NB4 (cell line): ENCODE data around the gene ST8SIA6.

ENCODE experiments used
- MYC ChIP-seq: IDR thresholded peaks from 2 replicates; pipeline ENCODE4 v1.6.1; 2011; ENCODE audit warnings: low read depth, low read length
- POLR2A ChIP-seq: IDR thresholded peaks from 2 replicates; pipeline ENCODE4 v1.6.1; 2011; ENCODE audit warnings: mild to moderate bottlenecking; ENCODE audit not compliant: insufficient read length; ENCODE audit errors: extremely low read depth
- TF ChIP-seq, protein P1 (sequence below): IDR thresholded peaks from one replicate; pipeline ENCODE4 v1.5.1; 2012; ENCODE audit warnings: low read depth, low read length
- TF ChIP-seq, protein P2 (sequence below): IDR thresholded peaks from 2 replicates; pipeline ENCODE4 v1.6.1; 2011; ENCODE audit warnings: low read depth, low read length

GRCh38 chr10:17412323-17412722, 42.1 kb downstream of the ST8SIA6 start:
- TF ChIP-seq, protein P1, sequence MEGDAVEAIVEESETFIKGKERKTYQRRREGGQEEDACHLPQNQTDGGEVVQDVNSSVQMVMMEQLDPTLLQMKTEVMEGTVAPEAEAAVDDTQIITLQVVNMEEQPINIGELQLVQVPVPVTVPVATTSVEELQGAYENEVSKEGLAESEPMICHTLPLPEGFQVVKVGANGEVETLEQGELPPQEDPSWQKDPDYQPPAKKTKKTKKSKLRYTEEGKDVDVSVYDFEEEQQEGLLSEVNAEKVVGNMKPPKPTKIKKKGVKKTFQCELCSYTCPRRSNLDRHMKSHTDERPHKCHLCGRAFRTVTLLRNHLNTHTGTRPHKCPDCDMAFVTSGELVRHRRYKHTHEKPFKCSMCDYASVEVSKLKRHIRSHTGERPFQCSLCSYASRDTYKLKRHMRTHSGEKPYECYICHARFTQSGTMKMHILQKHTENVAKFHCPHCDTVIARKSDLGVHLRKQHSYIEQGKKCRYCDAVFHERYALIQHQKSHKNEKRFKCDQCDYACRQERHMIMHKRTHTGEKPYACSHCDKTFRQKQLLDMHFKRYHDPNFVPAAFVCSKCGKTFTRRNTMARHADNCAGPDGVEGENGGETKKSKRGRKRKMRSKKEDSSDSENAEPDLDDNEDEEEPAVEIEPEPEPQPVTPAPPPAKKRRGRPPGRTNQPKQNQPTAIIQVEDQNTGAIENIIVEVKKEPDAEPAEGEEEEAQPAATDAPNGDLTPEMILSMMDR, result no peak
- TF ChIP-seq, protein P2, sequence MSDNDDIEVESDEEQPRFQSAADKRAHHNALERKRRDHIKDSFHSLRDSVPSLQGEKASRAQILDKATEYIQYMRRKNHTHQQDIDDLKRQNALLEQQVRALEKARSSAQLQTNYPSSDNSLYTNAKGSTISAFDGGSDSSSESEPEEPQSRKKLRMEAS, result no peak
- no peak for TF ChIP-seq MYC
- no peak for TF ChIP-seq POLR2A
